ENCODE results near the gene UACA. TPM values are rescaled to one million over a fixed set of nuclear protein-coding genes. Genes with fewer than 3 reads are reported as not detected.

Gene UACA
- total and polyA plus RNA-seq, 2 donors (not counting 3 experiments of a cell fraction or from before 2014, with no cell fraction given): 167 to 292 TPM

DNA sequence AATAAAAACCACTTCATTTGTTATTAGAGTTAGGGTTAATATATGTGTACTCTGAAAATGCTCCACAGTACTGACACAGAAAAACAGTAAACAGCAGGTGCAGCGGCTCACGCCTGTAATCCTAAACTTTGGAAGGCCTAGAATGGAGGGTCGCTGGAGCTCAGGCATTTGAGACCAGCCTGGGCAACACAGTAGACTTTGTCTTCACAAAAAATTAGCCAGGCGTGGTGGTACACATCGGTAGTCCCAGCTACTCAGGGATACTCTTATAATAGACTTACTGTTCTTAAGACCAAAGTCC, 40.3 kb downstream of the UACA start:
- BruUV-seq (replicated peaks): no TSS peak
- TF ChIP-seq, protein P1, sequence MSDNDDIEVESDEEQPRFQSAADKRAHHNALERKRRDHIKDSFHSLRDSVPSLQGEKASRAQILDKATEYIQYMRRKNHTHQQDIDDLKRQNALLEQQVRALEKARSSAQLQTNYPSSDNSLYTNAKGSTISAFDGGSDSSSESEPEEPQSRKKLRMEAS (IDR thresholded peaks at IDR 0.05; ENCODE audit: insufficient read depth, insufficient read length): no peak
- TF ChIP-seq CTCF (IDR thresholded peaks at IDR 0.05; ENCODE audit: extremely low read depth in 1 of 2, insufficient read depth in 1 of 2, low read depth in 1 of 2, low read length in 2 of 2): no peak
- no peak for TF ChIP-seq POLR2AphosphoS5 (IDR thresholded peaks at IDR 0.05; ENCODE audit: insufficient read depth, low read depth, low read length)
- TF ChIP-seq POLR2A (IDR thresholded peaks at IDR 0.05; ENCODE audit: low read depth, low read length): no peak
- TF ChIP-seq JUN (IDR thresholded peaks at IDR 0.05; ENCODE audit: borderline replicate concordance, insufficient read depth, insufficient read length, low read depth): no peak
- TF ChIP-seq FOS (IDR thresholded peaks at IDR 0.05; ENCODE audit: borderline replicate concordance, insufficient read depth, low read length): no peak
- no peak for TF ChIP-seq EZH2 (IDR thresholded peaks at IDR 0.05; ENCODE audit: borderline replicate concordance, low read depth, low read length, severe bottlenecking)
- no peak for TF ChIP-seq GATA2 (IDR thresholded peaks at IDR 0.05; ENCODE audit: insufficient read depth, insufficient read length, low read depth, low read length)
- no peak for TF ChIP-seq MYC (IDR thresholded peaks at IDR 0.05; ENCODE audit: low read depth, low read length)
- DNase-seq (ENCODE audit: low read depth, low spot score) (no peak), FAIRE-seq (no peak)
- Histone ChIP-seq H3K79me2 (ENCODE audit: control insufficient read depth, insufficient read depth, low read length) (peaks cover 39% of the 10 kb centered on the region), H3K4me3 (replicated peaks in 1 of 3; ENCODE audit: insufficient read depth in 1 of 3, low read depth in 1 of 3, low read length in 3 of 3) (no peak overlapping the region), H3K4me2 (ENCODE audit: insufficient read depth, low read length) (no peak overlapping the region), H3K27ac (ENCODE audit: insufficient read depth, low read depth, low read length) (no peak overlapping the region), H4K20me1 (replicated peaks; ENCODE audit: control insufficient read depth, extremely low read depth, insufficient read depth, low read length) (no peaks in the 10 kb centered on the region), H3K36me3 (ENCODE audit: control insufficient read depth in 2 of 2, extremely low read depth in 1 of 2, insufficient read depth in 2 of 2, low read length in 2 of 2) (no peaks in the 10 kb centered on the region), H3K4me1 (ENCODE audit: control insufficient read depth, extremely low read depth, insufficient read depth, low read length) (peaks cover 30% of the 10 kb centered on the region), H2AFZ (ENCODE audit: low read depth, low read length) (no peak overlapping the region), H3K27me3 (ENCODE audit: control insufficient read depth in 2 of 2, insufficient read depth in 2 of 2, low read length in 2 of 2) (no peaks in the 10 kb centered on the region), H3K9ac (replicated peaks; ENCODE audit: extremely low read depth, insufficient read depth, low read length) (no peak overlapping the region), H3K9me3 (replicated peaks; ENCODE audit: control insufficient read depth, insufficient read depth, low read length) (no peaks in the 10 kb centered on the region), H3K9me1 (replicated peaks; ENCODE audit: control insufficient read depth, extremely low read depth, insufficient read depth, low read length) (no peaks in the 10 kb centered on the region)
- dilution Hi-C loops (cut with MboI; ENCODE audit: extremely low pct_ligation_motif_present, low sequenced_read_pairs): no loop called here
- intact Hi-C loops (cut with micrococcal nuclease): loop anchor here (10.0 kb wide), 1 partner anchor 158 kb away; no protein-coding TSS in a partner anchor
- ChIA-PET CTCF (interaction anchor here (0.9 to 6.2 kb wide), 49 partner anchors 10 to 157 kb away, joined by 3 to 309 read pairs (median 7); partner anchors contain the start of gene UACA), POLR2A (interaction anchor here (0.6 to 1.5 kb wide), 5 partner anchors 21 to 41 kb away, joined by 3 to 9 read pairs (median 3); no protein-coding TSS in a partner anchor)
